Stimulated activated CD4-positive, alpha-beta T cell treated with anti-CD3 and anti-CD28 coated beads, Interleukin-1b, Interleukin-23, amount 100 ng/mL, for 24 hours (primary cell): ENCODE results near the gene NPHP4.

Experiments
- DNase-seq, 4 experiments: peaks; one replicate each; pipeline ENCODE4 v3.0.0-alpha.2; 2020; ENCODE audit warnings: low read depth in 4 of 4, low spot score in 1 of 4

The NPHP4 gene

GRCh38 chr1:5883129-5884048 lies 108.8 kb downstream of the NPHP4 start:
- no peak for DNase-seq

- no peak for DNase-seq
These were observed 109.7 kb downstream of the NPHP4 start for GRCh38 chr1:5882367-5883128.

- DNase-seq, result no peak
These were observed 110.6 kb downstream of the NPHP4 start for GRCh38 chr1:5881526-5882222.

- DNase-seq, result no peak
These were observed 111.4 kb downstream of the NPHP4 start for GRCh38 chr1:5880630-5881405.

- no peak for DNase-seq
These were observed 112.8 kb downstream of the NPHP4 start for GRCh38 chr1:5879421-5879820.

GRCh38 chr1:5878971-5879370 lies 113.3 kb downstream of the NPHP4 start:
- no peak for DNase-seq

GRCh38 chr1:5877683-5878530 lies 114.3 kb downstream of the NPHP4 start:
- no peak for DNase-seq

- no peak for DNase-seq
These were observed 115.2 kb downstream of the NPHP4 start for GRCh38 chr1:5877001-5877400.

GRCh38 chr1:5876094-5876650 lies 116.1 kb downstream of the NPHP4 start:
- DNase-seq, result no peak

- DNase-seq, result no peak
These were observed 116.8 kb downstream of the NPHP4 start for GRCh38 chr1:5875345-5875910.

GRCh38 chr1:5874416-5875110 lies 117.7 kb downstream of the NPHP4 start:
- no peak for DNase-seq

- no peak for DNase-seq
These were observed 118.7 kb downstream of the NPHP4 start for GRCh38 chr1:5873556-5873955.

- DNase-seq, result no peak
These were observed 119.3 kb downstream of the NPHP4 start for GRCh38 chr1:5872886-5873285.

- DNase-seq, result no peak
These were observed 123.2 kb downstream of the NPHP4 start for GRCh38 chr1:5868931-5869500.

GRCh38 chr1:5865774-5866173 lies 126.5 kb downstream of the NPHP4 start:
- no peak for DNase-seq

GRCh38 chr1:5865056-5865455 lies 127.2 kb downstream of the NPHP4 start:
- DNase-seq, result no peak

- no peak for DNase-seq
These were observed 128.0 kb downstream of the NPHP4 start for GRCh38 chr1:5864256-5864655.

- DNase-seq, result no peak
These were observed 129.0 kb downstream of the NPHP4 start for GRCh38 chr1:5863238-5863637.
